GM12878 (cell line): ENCODE results near the gene GNL3. TPM values are rescaled to one million over a fixed set of nuclear protein-coding genes. Genes with fewer than 3 reads are reported as not detected.

Experiments used
- ATAC-seq: fragments of 200-7000 bp; cut with Tn5 transposase; 3 replicates; pipeline ENCODE4 v1.9.1; 2020; ENCODE audit warnings: mild to moderate bottlenecking, moderate library complexity
- BruUV-seq: library from RNA; stranded (reverse); fragments of 400-500 nt; replicated peaks from 2 replicates; lab custom pipeline; 2021; lab: Mats Ljungman, UMichigan
- CTCF ChIA-PET: fragments of 300-600 bp; sonication (Branson Sonifier 250); formaldehyde crosslinking; extraction: SDS; loops from one replicate; lab custom pipeline; 2021; ENCODE audit warnings: inconsistent platforms; lab: Yijun Ruan, JAX
- POLR2A ChIA-PET: fragments of 350-600 bp; formaldehyde crosslinking; extraction: SDS; loops from one replicate; lab custom pipeline; 2021; ENCODE audit warnings: inconsistent platforms; lab: Charles Lee
- RAD21 ChIA-PET: fragments of 300-600 bp; sonication (Branson Sonifier 250); formaldehyde crosslinking; loops from one replicate; lab custom pipeline; 2023; ENCODE audit warnings: antibody characterized with exemption; ENCODE audit not compliant: unreplicated experiment; lab: Charles Lee
- SMC1A ChIA-PET: fragments of 300-600 bp; sonication (Branson Sonifier 250); formaldehyde crosslinking; loops from one replicate; lab custom pipeline; 2023; ENCODE audit not compliant: unreplicated experiment, uncharacterized antibody; lab: Charles Lee
- DNase-seq: peaks from one replicate; pipeline ENCODE4 v3.0.0-alpha.2; 2011; ENCODE audit warnings: low read depth, low spot score
- FAIRE-seq: peaks from 3 replicates; lab custom pipeline; 2011; peaks lifted over from hg19 to GRCh38; lab: Jason Lieb, UNC
- H2AFZ ChIP-seq: 2 replicates; pipeline ENCODE4 v1.6.0; 2011; ENCODE audit warnings: low read depth, low read length, control low read depth; ENCODE audit not compliant: control insufficient read depth
- H3K27ac ChIP-seq: 2 replicates; pipeline ENCODE4 v1.5.1; 2011; ENCODE audit warnings: control low read depth; ENCODE audit not compliant: control insufficient read depth, insufficient read depth
- H3K27me3 ChIP-seq, 2 experiments: replicated peaks in 1 of 2; 2 replicates each; pipeline versions ENCODE4 v1.6.0 to v1.6.1; 2011; ENCODE audit warnings: low read length in 1 of 2; ENCODE audit not compliant: control insufficient read depth in 2 of 2, insufficient read depth in 2 of 2
- H3K36me3 ChIP-seq, 2 experiments: 2 replicates each; pipeline ENCODE4 v1.5.1; 2011; ENCODE audit warnings: low read length in 1 of 2; ENCODE audit not compliant: control insufficient read depth in 2 of 2, insufficient read depth in 2 of 2
- H3K4me1 ChIP-seq: 2 replicates; pipeline ENCODE4 v1.6.1; 2011; ENCODE audit warnings: mild to moderate bottlenecking, low read length, moderate library complexity, mixed read lengths; ENCODE audit not compliant: control insufficient read depth, insufficient read depth
- H3K4me2 ChIP-seq: 2 replicates; pipeline ENCODE4 v1.6.0; 2011; ENCODE audit warnings: control low read depth; ENCODE audit not compliant: control insufficient read depth, insufficient read depth
- H3K4me3 ChIP-seq: fragments of 200-600 bp; sonication (generic); 2 replicates; pipeline ENCODE4 v1.5.1; 2016
- H3K79me2 ChIP-seq: 2 replicates; pipeline ENCODE4 v1.6.0; 2011; ENCODE audit warnings: low read length; ENCODE audit not compliant: control insufficient read depth, insufficient read depth
- H3K9ac ChIP-seq: 2 replicates; pipeline ENCODE4 v1.8.0; 2011; ENCODE audit warnings: low read length, control low read depth, mixed read lengths; ENCODE audit not compliant: control insufficient read depth, insufficient read depth
- H3K9me3 ChIP-seq: replicated peaks from 3 replicates; pipeline ENCODE4 v1.5.1; 2011; ENCODE audit warnings: mild to moderate bottlenecking, low read length; ENCODE audit not compliant: control insufficient read depth, insufficient read depth
- H4K20me1 ChIP-seq: 2 replicates; pipeline ENCODE4 v1.6.0; 2011; ENCODE audit not compliant: control insufficient read depth, insufficient read depth
- BCL3 ChIP-seq: IDR thresholded peaks from 2 replicates; pipeline ENCODE4 v1.6.1; 2011; ENCODE audit warnings: borderline replicate concordance, low read depth, mild to moderate bottlenecking, moderate library complexity, low read length; ENCODE audit not compliant: insufficient read depth, poor library complexity, severe bottlenecking
- CHD4 ChIP-seq: fragments of 200-600 bp; sonication (generic); IDR thresholded peaks from 2 replicates; pipeline ENCODE4 v1.6.1; 2016; ENCODE audit warnings: mild to moderate bottlenecking
- CTCF ChIP-seq, 3 experiments: IDR thresholded peaks in 2 of 3; conservative IDR thresholded peaks in 1 of 3; 2 replicates each; pipeline ENCODE4 v1.5.1; 2011; ENCODE audit warnings: low read depth in 3 of 3, low read length in 3 of 3, mild to moderate bottlenecking in 3 of 3, control low read depth in 2 of 3, moderate library complexity in 2 of 3, inconsistent platforms in 1 of 3, mixed read lengths in 1 of 3; ENCODE audit not compliant: control insufficient read depth in 2 of 3, insufficient read depth in 1 of 3; ENCODE audit errors: extremely low read depth in 1 of 3
- E2F8 ChIP-seq: fragments of 450-650 bp; IDR thresholded peaks from 2 replicates; pipeline ENCODE4 v1.6.1; 2018; ENCODE audit warnings: mild to moderate bottlenecking, low read depth, moderate library complexity; ENCODE audit not compliant: partially characterized antibody
- HSF1 ChIP-seq: fragments of 150-350 bp; IDR thresholded peaks from 2 replicates; pipeline ENCODE4 v1.6.1; 2014; ENCODE audit warnings: mild to moderate bottlenecking, low read depth, low read length
- JUND ChIP-seq: IDR thresholded peaks from 2 replicates; pipeline ENCODE4 v1.6.1; 2012; ENCODE audit warnings: low read depth, mild to moderate bottlenecking, low read length, improper control_type of control experiment, moderate library complexity
- NFYB ChIP-seq: IDR thresholded peaks from 2 replicates; pipeline ENCODE4 v1.6.1; 2011; ENCODE audit warnings: low read depth, mild to moderate bottlenecking, low read length, improper control_type of control experiment, moderate library complexity; ENCODE audit not compliant: insufficient read depth
- RBBP5 ChIP-seq: fragments of 200-600 bp; sonication (generic); conservative IDR thresholded peaks from 2 replicates; pipeline ENCODE4 v1.6.1; 2016
- RELA ChIP-seq: fragments of 450-650 bp; IDR thresholded peaks from 2 replicates; pipeline ENCODE4 v1.8.0; 2014; ENCODE audit warnings: borderline replicate concordance; ENCODE audit not compliant: partially characterized antibody
- RFX5 ChIP-seq: IDR thresholded peaks from 2 replicates; pipeline ENCODE4 v1.6.1; 2011; ENCODE audit warnings: low read depth, low read length, improper control_type of control experiment
- RUNX3 ChIP-seq: IDR thresholded peaks from 2 replicates; pipeline ENCODE4 v1.6.1; 2012; ENCODE audit warnings: low read length, inconsistent platforms
- SMARCA5 ChIP-seq: fragments of 450-650 bp; IDR thresholded peaks from 2 replicates; pipeline ENCODE4 v1.6.1; 2017; ENCODE audit warnings: mild to moderate bottlenecking
- SREBF1 ChIP-seq: IDR thresholded peaks from 2 replicates; pipeline ENCODE4 v1.6.1; 2012; ENCODE audit warnings: mild to moderate bottlenecking, low read length
- SRF ChIP-seq, 2 experiments: IDR thresholded peaks; 2 replicates each; pipeline ENCODE4 v1.6.1; 2011; ENCODE audit warnings: low read depth in 2 of 2, low read length in 2 of 2, mild to moderate bottlenecking in 1 of 2, moderate library complexity in 1 of 2
- TAF1 ChIP-seq: IDR thresholded peaks from 2 replicates; pipeline ENCODE4 v1.6.1; 2011; ENCODE audit warnings: mild to moderate bottlenecking, low read depth, low read length, borderline replicate concordance
- USF1 ChIP-seq: IDR thresholded peaks from 2 replicates; pipeline ENCODE4 v1.6.1; 2011; ENCODE audit warnings: borderline replicate concordance, low read depth, mild to moderate bottlenecking, moderate library complexity, mixed read lengths, low read length; ENCODE audit not compliant: insufficient read depth; ENCODE audit errors: extremely low read length
- in situ Hi-C: fragments of 300-500 bp; cut with MboI; formaldehyde crosslinking; loops from 9 replicates; pipeline ENCODE4 v1.14.3; 2018; ENCODE audit warnings: mixed read lengths
- intact Hi-C: fragments of 100-400 bp; cut with micrococcal nuclease; formaldehyde crosslinking; loops from one replicate; pipeline ENCODE4 v1.14.2; 2022; ENCODE audit not compliant: unreplicated experiment
- polyA plus RNA-seq, 11 experiments: library from polyadenylated mRNA; depleted of rRNA in 4 of 11; unstranded in 6 of 11; stranded (reverse) in 5 of 11; fragments of >200 nt; fragmentation: Nextera tagmentation in 4 of 11; fragmentation: Illumina TruSeq in 1 of 11; extraction: Ambion mirVana in 4 of 11; extraction: Trizol in 1 of 11; gene quantifications; 1 replicate in 1 of 11; 2 replicates in 10 of 11; pipeline versions ENCODE4 v1.2.1 to v1.2.3, GENCODE V29; 2011 to 2016; ENCODE audit warnings: inconsistent platforms in 2 of 11, missing spikeins in 2 of 11, low read depth in 1 of 11
- total RNA-seq, 4 experiments: library from RNA; depleted of rRNA in 3 of 4; stranded (reverse); fragments of >200 nt in 3 of 4; fragmentation: Illumina TruSeq in 1 of 4; extraction: Trizol in 1 of 4; gene quantifications; 2 replicates each; pipeline versions ENCODE4 v1.2.1 to v1.2.3, GENCODE V29; 2013 to 2021

Gene GNL3
- total and polyA plus RNA-seq, 10 of the 15 experiments (the other 5 are each of a cell fraction or from before 2014, with no cell fraction given), result 172 to 368 (median 257) TPM

GRCh38 chr3:52693071-52693470, 7.2 kb downstream of the GNL3 start:
- no peaks in the 10 kb centered on the region for H3K27me3 ChIP-seq
- ChIA-PET POLR2A (interaction anchor here (0.6 to 1.4 kb wide), 4 partner anchors 13 to 79 kb away, joined by 3 to 4 read pairs (median 4); partner anchors contain the start of genes GLT8D1 and SPCS1), CTCF (interaction anchor here (0.8 to 1.6 kb wide), 2 partner anchors 42 to 106 kb away, joined by 3 to 5 read pairs; no protein-coding TSS in a partner anchor), RAD21 (no interaction called here), SMC1A (interaction anchor here (0.6 to 1.7 kb wide), 5 partner anchors 13 to 291 kb away, joined by 3 to 5 read pairs (median 5); partner anchors contain the start of genes GLT8D1 and SPCS1)
- H3K27ac ChIP-seq, result no peak overlapping the region
- DNase-seq (no peak), FAIRE-seq (no peak), ATAC-seq (no peak)
- intact Hi-C loops (no loop called here), in situ Hi-C loops (no loop called here)
- H3K9ac ChIP-seq, result no peak overlapping the region
- TF ChIP-seq SMARCA5, result no peak
- no peak for TF ChIP-seq E2F8
- TF ChIP-seq CHD4, result no peak
- TF ChIP-seq HSF1, result no peak
- TF ChIP-seq TAF1, result no peak
- no peak for TF ChIP-seq NFYB
- no peak for TF ChIP-seq USF1
- TF ChIP-seq CTCF (IDR thresholded peaks at IDR 0.05 in 2 of 3, conservative IDR thresholded peaks at IDR 0.05 in 1 of 3; ENCODE audit: control insufficient read depth in 2 of 3, extremely low read depth in 1 of 3, insufficient read depth in 1 of 3, low read depth in 3 of 3, low read length in 3 of 3), result no peak
- no peak for TF ChIP-seq JUND
- TF ChIP-seq RUNX3, result no peak
- TF ChIP-seq SRF (IDR thresholded peaks at IDR 0.05; ENCODE audit: low read depth in 2 of 2, low read length in 2 of 2), result no peak
- no peak for TF ChIP-seq RELA
- TF ChIP-seq RFX5, result no peak
- no peak for TF ChIP-seq SREBF1
- TF ChIP-seq RBBP5, result no peak
- no peak for TF ChIP-seq BCL3
- peaks cover 29% of the 10 kb centered on the region for H3K79me2 ChIP-seq
- H3K4me1 ChIP-seq, result peaks cover 42% of the 10 kb centered on the region
- H3K4me3 ChIP-seq, result no peak overlapping the region
- H3K36me3 ChIP-seq, result peaks cover 21 to 67% of the 10 kb centered on the region in 2 experiments
- H2AFZ ChIP-seq, result no peak overlapping the region
- H3K9me3 ChIP-seq, result no peaks in the 10 kb centered on the region
- no TSS peak for BruUV-seq
- H3K4me2 ChIP-seq, result no peak overlapping the region
- no peaks in the 10 kb centered on the region for H4K20me1 ChIP-seq
